Measurements from ENCODE around the gene NAPA. TPM values are rescaled to one million over a fixed set of nuclear protein-coding genes. Genes with fewer than 3 reads are reported as not detected.

NAPA gene
- total RNA-seq, 2 donors from 2014 or later = 127 to 213 TPM

GRCh38 chr19:47495478-47496372, 19.1 kb downstream of the NAPA start:
- peaks cover 0 to 61% of the 10 kb centered on the region in 2 donors for H3K4me1 ChIP-seq
- DNase-seq (ENCODE audit: low spot score) = no peak
- no peaks in the 10 kb centered on the region for H3K27me3 ChIP-seq
- H3K4me3 ChIP-seq = no peak overlapping the region
- peak overlapping the region in 1 of 2 donors; percentile 68 for H3K27ac ChIP-seq
- H3K9me3 ChIP-seq = no peaks in the 10 kb centered on the region
- TF ChIP-seq CTCF (IDR thresholded peaks at IDR 0.05) = no peak
- peaks cover 62% of the 10 kb centered on the region for H3K36me3 ChIP-seq

- Histone ChIP-seq H3K4me1 (peaks cover 0 to 61% of the 10 kb centered on the region in 2 donors), H3K36me3 (peaks cover 58% of the 10 kb centered on the region), H3K27ac (peak overlapping the region in 1 of 2 donors; percentile 84), H3K4me3 (no peak overlapping the region), H3K9me3 (no peaks in the 10 kb centered on the region), H3K27me3 (no peaks in the 10 kb centered on the region)
- TF ChIP-seq CTCF (IDR thresholded peaks at IDR 0.05) = no peak
- no peak for DNase-seq (ENCODE audit: low spot score)
Measured at GRCh38 chr19:47494729-47495128, 20.1 kb downstream of the NAPA start.

- TF ChIP-seq CTCF (IDR thresholded peaks at IDR 0.05) = no peak
- Histone ChIP-seq H3K9me3 (no peaks in the 10 kb centered on the region), H3K4me1 (peaks cover 0 to 61% of the 10 kb centered on the region in 2 donors), H3K36me3 (peaks cover 59% of the 10 kb centered on the region), H3K4me3 (no peak overlapping the region), H3K27me3 (no peaks in the 10 kb centered on the region), H3K27ac (peak overlapping the region; percentile 78 to 84)
- no peak for DNase-seq (ENCODE audit: low spot score)
Measured at GRCh38 chr19:47494211-47494547, 20.7 kb downstream of the NAPA start.

GRCh38 chr19:47493378-47494210, 21.3 kb downstream of the NAPA start:
- peak overlapping the region; percentile 78 to 84 for H3K27ac ChIP-seq
- no peaks in the 10 kb centered on the region for H3K27me3 ChIP-seq
- no peak for TF ChIP-seq CTCF (IDR thresholded peaks at IDR 0.05)
- H3K4me3 ChIP-seq = no peak overlapping the region
- peaks cover 0 to 60% of the 10 kb centered on the region in 2 donors for H3K4me1 ChIP-seq
- H3K9me3 ChIP-seq = no peaks in the 10 kb centered on the region
- peaks cover 63% of the 10 kb centered on the region for H3K36me3 ChIP-seq
- DNase-seq (ENCODE audit: low spot score) = no peak

- Histone ChIP-seq H3K27ac (peak overlapping the region; percentile 78 to 84), H3K27me3 (no peaks in the 10 kb centered on the region), H3K4me1 (peaks cover 0 to 51% of the 10 kb centered on the region in 2 donors), H3K36me3 (peaks cover 67% of the 10 kb centered on the region), H3K4me3 (no peak overlapping the region), H3K9me3 (no peaks in the 10 kb centered on the region)
- no peak for TF ChIP-seq CTCF (IDR thresholded peaks at IDR 0.05)
- no peak for DNase-seq (ENCODE audit: low spot score)
Measured at GRCh38 chr19:47492571-47493377, 22.1 kb downstream of the NAPA start.

Data from right atrium auricular region (tissue), 2 donors.